ENCODE data around the gene LEKR1. TPM values are rescaled to one million over a fixed set of nuclear protein-coding genes. Genes with fewer than 3 reads are reported as not detected.

LEKR1 gene
- polyA plus RNA-seq, 1 donor, result 2.2 TPM

DNA sequence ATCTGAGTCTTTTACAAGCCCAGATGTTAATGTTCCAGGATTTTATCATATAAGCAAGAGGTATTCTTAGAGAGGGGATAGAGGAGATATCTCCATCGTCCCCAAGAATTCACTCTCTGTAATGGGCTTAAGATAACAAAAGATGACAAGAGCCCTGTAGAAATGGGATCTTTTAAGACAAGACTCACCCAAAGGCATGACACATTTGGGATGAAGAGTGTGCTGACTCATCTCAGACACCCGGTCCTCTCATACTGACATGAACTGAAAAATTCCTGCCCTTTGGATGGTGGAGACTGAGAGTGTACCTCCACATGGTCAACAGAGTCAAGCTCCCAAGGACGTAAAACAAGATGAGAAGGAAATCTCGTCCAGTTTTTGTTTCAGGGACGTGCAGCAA is 11.0 kb downstream of the LEKR1 start:
- Histone ChIP-seq H3K9me3 (ENCODE audit: control insufficient read depth, low read depth, low read length) (no peaks in the 10 kb centered on the region), H3K4me1 (ENCODE audit: control insufficient read depth, insufficient read depth, low read length) (peaks cover 5% of the 10 kb centered on the region), H3K36me3 (ENCODE audit: control insufficient read depth, insufficient read depth, low read length) (no peaks in the 10 kb centered on the region), H3K27ac (ENCODE audit: low read length) (no peak overlapping the region), H3K27me3 (ENCODE audit: control insufficient read depth, insufficient read depth, low read length) (no peaks in the 10 kb centered on the region), H3K4me3 (ENCODE audit: low read length) (no peak overlapping the region)
- WGBS (ENCODE audit: insufficient coverage, low lambda C conversion rate), result no CpG with 5 or more reads among the region's 5 CpGs
- no peak for DNase-seq

- DNase-seq, result peak; percentile 44 to 63
- H3K27ac ChIP-seq (ENCODE audit: low read length), result peak overlapping the region; percentile 39
- no peaks in the 10 kb centered on the region for H3K9me3 ChIP-seq (ENCODE audit: control insufficient read depth, low read depth, low read length)
- H3K4me3 ChIP-seq (ENCODE audit: low read length), result no peak overlapping the region
- H3K36me3 ChIP-seq (ENCODE audit: control insufficient read depth, insufficient read depth, low read length), result no peaks in the 10 kb centered on the region
- no CpG with 5 or more reads among the region's 3 CpGs for WGBS (ENCODE audit: insufficient coverage, low lambda C conversion rate)
- peaks cover 5% of the 10 kb centered on the region for H3K4me1 ChIP-seq (ENCODE audit: control insufficient read depth, insufficient read depth, low read length)
- no peaks in the 10 kb centered on the region for H3K27me3 ChIP-seq (ENCODE audit: control insufficient read depth, insufficient read depth, low read length)
These were observed 11.9 kb downstream of the LEKR1 start for GRCh38 chr3:156838035-156838434.

- Histone ChIP-seq H3K27ac (ENCODE audit: low read length) (no peak overlapping the region), H3K4me1 (ENCODE audit: control insufficient read depth, insufficient read depth, low read length) (peaks cover 5% of the 10 kb centered on the region), H3K27me3 (ENCODE audit: control insufficient read depth, insufficient read depth, low read length) (no peaks in the 10 kb centered on the region), H3K4me3 (ENCODE audit: low read length) (no peak overlapping the region), H3K9me3 (ENCODE audit: control insufficient read depth, low read depth, low read length) (no peaks in the 10 kb centered on the region), H3K36me3 (ENCODE audit: control insufficient read depth, insufficient read depth, low read length) (no peaks in the 10 kb centered on the region)
- no CpG with 5 or more reads among the region's 3 CpGs for WGBS (ENCODE audit: insufficient coverage, low lambda C conversion rate)
- DNase-seq, result no peak
These were observed 14.9 kb downstream of the LEKR1 start for GRCh38 chr3:156840826-156841689.

DNA sequence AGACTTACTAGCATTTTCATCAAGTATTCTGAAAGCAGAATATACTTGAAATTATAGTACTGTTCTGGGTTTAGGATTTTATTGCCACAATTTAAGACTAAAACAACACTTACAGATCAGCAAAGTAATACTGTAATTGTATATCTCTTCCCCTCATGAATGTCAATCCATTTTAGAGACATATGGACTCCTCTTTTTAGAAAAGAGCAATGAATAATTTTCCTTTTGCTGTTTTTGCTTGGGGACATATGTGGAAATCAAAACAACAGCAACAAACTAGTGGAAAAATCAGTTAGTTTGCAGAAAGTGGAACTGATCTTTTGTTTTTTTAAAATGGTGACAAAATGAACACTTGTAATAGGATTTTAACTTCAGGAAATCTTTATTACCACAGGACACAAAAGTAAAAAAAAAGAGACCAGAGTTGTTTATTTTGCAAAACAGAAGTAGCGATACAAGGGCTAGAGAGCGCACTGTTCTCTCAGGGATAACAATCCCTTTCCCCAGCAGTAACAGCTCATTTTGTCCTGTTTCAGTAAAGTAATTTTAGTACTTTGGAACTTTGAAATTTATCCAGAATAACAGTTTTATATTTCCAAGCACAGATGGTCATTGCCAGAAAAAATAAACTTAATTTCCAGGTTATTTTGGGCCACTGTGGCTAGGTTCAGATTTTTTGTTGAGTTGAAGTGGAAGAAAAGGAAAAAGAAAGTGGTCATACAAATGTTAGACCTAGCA is 17.1 kb downstream of the LEKR1 start:
- no peaks in the 10 kb centered on the region for H3K4me1 ChIP-seq (ENCODE audit: control insufficient read depth, insufficient read depth, low read length)
- H3K27ac ChIP-seq (ENCODE audit: low read length), result no peak overlapping the region
- H3K9me3 ChIP-seq (ENCODE audit: control insufficient read depth, low read depth, low read length), result no peaks in the 10 kb centered on the region
- H3K4me3 ChIP-seq (ENCODE audit: low read length), result no peak overlapping the region
- no peaks in the 10 kb centered on the region for H3K36me3 ChIP-seq (ENCODE audit: control insufficient read depth, insufficient read depth, low read length)
- no peaks in the 10 kb centered on the region for H3K27me3 ChIP-seq (ENCODE audit: control insufficient read depth, insufficient read depth, low read length)
- DNase-seq, result no peak
- whole genome bisulfite sequencing (ENCODE audit: insufficient coverage, low lambda C conversion rate), result 93% methylated on average over 2 of the region's 2 CpGs

GRCh38 chr3:156847752-156848448 is 21.7 kb downstream of the LEKR1 start:
- no peaks in the 10 kb centered on the region for H3K4me1 ChIP-seq (ENCODE audit: control insufficient read depth, insufficient read depth, low read length)
- no peak overlapping the region for H3K4me3 ChIP-seq (ENCODE audit: low read length)
- no peaks in the 10 kb centered on the region for H3K36me3 ChIP-seq (ENCODE audit: control insufficient read depth, insufficient read depth, low read length)
- no peak overlapping the region for H3K27ac ChIP-seq (ENCODE audit: low read length)
- H3K27me3 ChIP-seq (ENCODE audit: control insufficient read depth, insufficient read depth, low read length), result no peaks in the 10 kb centered on the region
- DNase-seq, result no peak
- H3K9me3 ChIP-seq (ENCODE audit: control insufficient read depth, low read depth, low read length), result no peaks in the 10 kb centered on the region

- DNase-seq, result no peak
These were observed 33.4 kb downstream of the LEKR1 start for GRCh38 chr3:156859578-156859977.

GRCh38 chr3:156860873-156861272 is 34.7 kb downstream of the LEKR1 start:
- DNase-seq, result no peak
- Histone ChIP-seq H3K4me3 (ENCODE audit: low read length) (no peak overlapping the region), H3K9me3 (ENCODE audit: control insufficient read depth, low read depth, low read length) (no peaks in the 10 kb centered on the region), H3K4me1 (ENCODE audit: control insufficient read depth, insufficient read depth, low read length) (peaks cover 3% of the 10 kb centered on the region), H3K27me3 (ENCODE audit: control insufficient read depth, insufficient read depth, low read length) (no peaks in the 10 kb centered on the region), H3K36me3 (ENCODE audit: control insufficient read depth, insufficient read depth, low read length) (no peaks in the 10 kb centered on the region), H3K27ac (ENCODE audit: low read length) (no peak overlapping the region)

More at GRCh38 chr3:156859578-156859977, 33.4 kb downstream of the LEKR1 start:
- Histone ChIP-seq H3K4me3 (ENCODE audit: low read length) (no peak overlapping the region), H3K9me3 (ENCODE audit: control insufficient read depth, low read depth, low read length) (no peaks in the 10 kb centered on the region), H3K27ac (ENCODE audit: low read length) (peak overlapping the region; percentile 6), H3K27me3 (ENCODE audit: control insufficient read depth, insufficient read depth, low read length) (no peaks in the 10 kb centered on the region), H3K4me1 (ENCODE audit: control insufficient read depth, insufficient read depth, low read length) (peaks cover 3% of the 10 kb centered on the region), H3K36me3 (ENCODE audit: control insufficient read depth, insufficient read depth, low read length) (no peaks in the 10 kb centered on the region)
- 100% methylated on average over 1 of the region's 4 CpGs for WGBS (ENCODE audit: insufficient coverage, low lambda C conversion rate)

- Histone ChIP-seq H3K27ac (ENCODE audit: low read length) (no peak overlapping the region), H3K4me1 (ENCODE audit: control insufficient read depth, insufficient read depth, low read length) (peaks cover 3% of the 10 kb centered on the region), H3K36me3 (ENCODE audit: control insufficient read depth, insufficient read depth, low read length) (no peaks in the 10 kb centered on the region), H3K9me3 (ENCODE audit: control insufficient read depth, low read depth, low read length) (no peaks in the 10 kb centered on the region), H3K27me3 (ENCODE audit: control insufficient read depth, insufficient read depth, low read length) (no peaks in the 10 kb centered on the region), H3K4me3 (ENCODE audit: low read length) (no peak overlapping the region)
- no peak for DNase-seq
- whole genome bisulfite sequencing (ENCODE audit: insufficient coverage, low lambda C conversion rate), result 89% methylated on average over 2 of the region's 2 CpGs
These were observed 36.2 kb downstream of the LEKR1 start for GRCh38 chr3:156862338-156862737.

DNA sequence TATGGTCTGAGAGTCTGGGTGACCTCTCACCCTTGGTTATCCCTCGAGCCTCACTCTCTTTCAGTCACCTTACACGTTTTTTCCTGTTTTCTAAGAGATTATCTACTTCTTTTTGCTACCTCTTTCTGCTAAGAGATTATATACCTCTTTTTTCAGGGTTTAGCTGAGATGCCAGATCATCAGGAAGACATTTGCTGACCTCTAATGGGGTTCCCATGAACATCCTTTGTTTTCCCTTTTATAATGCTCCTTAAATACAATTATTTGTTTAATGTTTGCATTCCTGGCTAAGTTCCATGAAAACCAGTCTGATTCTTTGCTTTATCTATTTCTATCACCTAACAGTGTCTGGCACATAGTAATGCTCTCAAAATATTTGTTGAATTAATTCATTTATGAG is 39.6 kb downstream of the LEKR1 start:
- no peak overlapping the region for H3K27ac ChIP-seq (ENCODE audit: low read length)
- no peak for DNase-seq
- no peaks in the 10 kb centered on the region for H3K36me3 ChIP-seq (ENCODE audit: control insufficient read depth, insufficient read depth, low read length)
- no peaks in the 10 kb centered on the region for H3K9me3 ChIP-seq (ENCODE audit: control insufficient read depth, low read depth, low read length)
- no peaks in the 10 kb centered on the region for H3K4me1 ChIP-seq (ENCODE audit: control insufficient read depth, insufficient read depth, low read length)
- H3K4me3 ChIP-seq (ENCODE audit: low read length), result no peak overlapping the region
- no peaks in the 10 kb centered on the region for H3K27me3 ChIP-seq (ENCODE audit: control insufficient read depth, insufficient read depth, low read length)
- WGBS (ENCODE audit: insufficient coverage, low lambda C conversion rate), result 67% methylated on average over 1 of the region's 2 CpGs

- H3K4me1 ChIP-seq (ENCODE audit: control insufficient read depth, insufficient read depth, low read length), result no peaks in the 10 kb centered on the region
- no peaks in the 10 kb centered on the region for H3K27me3 ChIP-seq (ENCODE audit: control insufficient read depth, insufficient read depth, low read length)
- DNase-seq, result no peak
- WGBS (ENCODE audit: insufficient coverage, low lambda C conversion rate), result 100% methylated on average over 1 of the region's 1 CpG
- no peaks in the 10 kb centered on the region for H3K36me3 ChIP-seq (ENCODE audit: control insufficient read depth, insufficient read depth, low read length)
- peaks cover 3% of the 10 kb centered on the region for H3K9me3 ChIP-seq (ENCODE audit: control insufficient read depth, low read depth, low read length)
- no peak overlapping the region for H3K4me3 ChIP-seq (ENCODE audit: low read length)
- no peak overlapping the region for H3K27ac ChIP-seq (ENCODE audit: low read length)
These were observed 41.0 kb downstream of the LEKR1 start for GRCh38 chr3:156867174-156867573.
